ENCODE measurements around the gene LGMN. TPM values are rescaled to one million over a fixed set of nuclear protein-coding genes. Genes with fewer than 3 reads are reported as not detected.

LGMN gene
- total RNA-seq, 1 experiment from 2014 or later, result 37.2 TPM

DNA sequence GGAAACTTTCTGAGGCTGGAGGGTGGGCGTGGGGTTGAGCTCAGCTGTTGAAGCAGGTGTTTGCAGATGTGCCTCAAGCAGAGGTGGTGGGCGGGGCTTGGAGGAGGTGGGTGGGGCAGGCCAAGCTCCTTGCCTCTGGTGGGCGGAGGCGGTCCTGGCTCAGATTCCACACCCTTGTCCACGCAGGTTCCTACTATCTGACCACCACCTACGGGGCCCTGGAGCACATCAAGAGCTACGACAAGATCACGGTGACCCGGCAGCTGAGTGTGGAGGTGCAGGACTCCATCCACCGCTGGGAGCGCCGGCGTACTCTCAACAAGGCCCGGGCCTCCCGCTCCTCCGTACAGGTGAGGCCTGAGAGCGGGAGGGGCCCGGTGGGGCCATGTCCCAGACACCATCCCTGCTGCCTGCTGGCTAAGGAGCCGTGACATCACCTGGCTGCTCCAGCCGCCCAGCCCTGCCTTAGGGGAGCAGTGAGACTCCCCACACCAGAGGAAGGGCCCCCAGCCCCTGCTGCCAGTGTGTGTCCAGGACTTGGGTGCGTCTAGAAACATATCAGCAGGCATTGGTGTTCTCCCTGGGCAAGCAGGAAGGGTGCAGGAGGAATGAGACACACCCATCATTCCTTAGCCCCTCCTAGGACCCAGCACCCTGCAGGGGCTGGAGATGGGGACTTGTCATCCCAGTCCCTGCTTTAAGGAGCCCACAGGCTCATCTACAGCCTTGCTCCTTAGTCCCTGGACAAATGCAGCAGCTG lies 63.4 kb downstream of the LGMN start:
- POLR2A ChIA-PET, result no interaction called here
- no peaks in the 10 kb centered on the region for H3K36me3 ChIP-seq (ENCODE audit: control insufficient read depth, insufficient read depth, low read length)
- no peaks in the 10 kb centered on the region for H3K4me1 ChIP-seq (ENCODE audit: control insufficient read depth, insufficient read depth, low read length)
- CTCF ChIA-PET, result interaction anchor here (0.6 kb wide), 1 partner anchor 1023 kb away, joined by 3 read pairs; no protein-coding TSS in a partner anchor
- no peak for ATAC-seq
- BruUV-seq (replicated peaks), result no TSS peak
- in situ Hi-C loops (cut with HindIII; ENCODE audit: low pct_unique_long_range_greater_than_20kb, low sequenced_read_pairs), result no loop called here
- H3K4me3 ChIP-seq (ENCODE audit: low read depth in 2 of 2, low read length in 2 of 2), result no peak overlapping the region
- no peak overlapping the region for H3K27ac ChIP-seq (ENCODE audit: low read length)
- no peak for DNase-seq (ENCODE audit: low read depth, low spot score)
- TF ChIP-seq, protein P1, sequence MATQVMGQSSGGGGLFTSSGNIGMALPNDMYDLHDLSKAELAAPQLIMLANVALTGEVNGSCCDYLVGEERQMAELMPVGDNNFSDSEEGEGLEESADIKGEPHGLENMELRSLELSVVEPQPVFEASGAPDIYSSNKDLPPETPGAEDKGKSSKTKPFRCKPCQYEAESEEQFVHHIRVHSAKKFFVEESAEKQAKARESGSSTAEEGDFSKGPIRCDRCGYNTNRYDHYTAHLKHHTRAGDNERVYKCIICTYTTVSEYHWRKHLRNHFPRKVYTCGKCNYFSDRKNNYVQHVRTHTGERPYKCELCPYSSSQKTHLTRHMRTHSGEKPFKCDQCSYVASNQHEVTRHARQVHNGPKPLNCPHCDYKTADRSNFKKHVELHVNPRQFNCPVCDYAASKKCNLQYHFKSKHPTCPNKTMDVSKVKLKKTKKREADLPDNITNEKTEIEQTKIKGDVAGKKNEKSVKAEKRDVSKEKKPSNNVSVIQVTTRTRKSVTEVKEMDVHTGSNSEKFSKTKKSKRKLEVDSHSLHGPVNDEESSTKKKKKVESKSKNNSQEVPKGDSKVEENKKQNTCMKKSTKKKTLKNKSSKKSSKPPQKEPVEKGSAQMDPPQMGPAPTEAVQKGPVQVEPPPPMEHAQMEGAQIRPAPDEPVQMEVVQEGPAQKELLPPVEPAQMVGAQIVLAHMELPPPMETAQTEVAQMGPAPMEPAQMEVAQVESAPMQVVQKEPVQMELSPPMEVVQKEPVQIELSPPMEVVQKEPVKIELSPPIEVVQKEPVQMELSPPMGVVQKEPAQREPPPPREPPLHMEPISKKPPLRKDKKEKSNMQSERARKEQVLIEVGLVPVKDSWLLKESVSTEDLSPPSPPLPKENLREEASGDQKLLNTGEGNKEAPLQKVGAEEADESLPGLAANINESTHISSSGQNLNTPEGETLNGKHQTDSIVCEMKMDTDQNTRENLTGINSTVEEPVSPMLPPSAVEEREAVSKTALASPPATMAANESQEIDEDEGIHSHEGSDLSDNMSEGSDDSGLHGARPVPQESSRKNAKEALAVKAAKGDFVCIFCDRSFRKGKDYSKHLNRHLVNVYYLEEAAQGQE (IDR thresholded peaks at IDR 0.05; ENCODE audit: insufficient read depth in 1 of 2, low read depth in 2 of 2, low read length in 1 of 2), result no peak
- no peak for TF ChIP-seq TCF7L2 (IDR thresholded peaks at IDR 0.05; ENCODE audit: low read depth, low read length)
- TF ChIP-seq SIN3A (IDR thresholded peaks at IDR 0.05; ENCODE audit: borderline replicate concordance, insufficient read depth, low read depth, low read length), result no peak
- TF ChIP-seq POLR2AphosphoS5 (IDR thresholded peaks at IDR 0.05; ENCODE audit: low read depth, low read length), result no peak
- no peak for TF ChIP-seq CTCF (IDR thresholded peaks at IDR 0.05)
- no peaks in the 10 kb centered on the region for H3K9me3 ChIP-seq (ENCODE audit: control insufficient read depth, insufficient read depth, low read depth, low read length)
- intact Hi-C loops (cut with micrococcal nuclease; ENCODE audit: unreplicated experiment), result no loop called here
- H3K27me3 ChIP-seq (ENCODE audit: control insufficient read depth, insufficient read depth, low read length), result no peaks in the 10 kb centered on the region

GRCh38 chr14:92683041-92683440 lies 65.4 kb downstream of the LGMN start:
- Histone ChIP-seq H3K27me3 (ENCODE audit: control insufficient read depth, insufficient read depth, low read length) (no peaks in the 10 kb centered on the region), H3K4me1 (ENCODE audit: control insufficient read depth, insufficient read depth, low read length) (no peaks in the 10 kb centered on the region), H3K4me3 (ENCODE audit: low read depth in 2 of 2, low read length in 2 of 2) (no peak overlapping the region), H3K27ac (ENCODE audit: low read length) (no peak overlapping the region), H3K36me3 (ENCODE audit: control insufficient read depth, insufficient read depth, low read length) (no peaks in the 10 kb centered on the region), H3K9me3 (ENCODE audit: control insufficient read depth, insufficient read depth, low read depth, low read length) (no peaks in the 10 kb centered on the region)
- BruUV-seq (replicated peaks), result no TSS peak
- intact Hi-C loops (cut with micrococcal nuclease; ENCODE audit: unreplicated experiment), result no loop called here
- CTCF ChIA-PET, result interaction anchor here (0.6 kb wide), 1 partner anchor 8 kb away, joined by 6 read pairs; no protein-coding TSS in a partner anchor
- no peak for TF ChIP-seq CTCF (IDR thresholded peaks at IDR 0.05)
- POLR2A ChIA-PET, result no interaction called here
- in situ Hi-C loops (cut with HindIII; ENCODE audit: low pct_unique_long_range_greater_than_20kb, low sequenced_read_pairs), result no loop called here
- DNase-seq (ENCODE audit: low read depth, low spot score) (no peak), ATAC-seq (no peak)

Measured in Panc1 (cell line).